T-cell (primary cell): ENCODE measurements around the gene SHOC2. TPM values are rescaled to one million over a fixed set of nuclear protein-coding genes. Genes with fewer than 3 reads are reported as not detected.

Experiments
- ATAC-seq, 4 experiments: fragments of 200-7000 bp in 3 of 4; fragments of 150-1000 bp in 1 of 4; cut with Tn5 transposase; replicated peaks in 1 of 4; 1 replicate in 3 of 4; 2 replicates in 1 of 4; pipeline ENCODE4 v1.10.0; 2021; ENCODE audit warnings: moderate library complexity in 3 of 4, mild to moderate bottlenecking in 2 of 4, moderate number of reproducible peaks in 1 of 4
- CTCF ChIA-PET, 2 donors: fragments of 300-600 bp; sonication (Branson Sonifier 250); formaldehyde crosslinking; loops; one replicate each; lab custom pipeline; 2022; ENCODE audit warnings: antibody characterized with exemption in 2 of 2; lab: Charles Lee
- POLR2A ChIA-PET, 2 donors: fragments of 300-600 bp; sonication (Branson Sonifier 250); formaldehyde crosslinking; loops; one replicate each; lab custom pipeline; 2022; ENCODE audit warnings: antibody characterized with exemption in 2 of 2; lab: Charles Lee
- DNase-seq, 35 experiments: peaks; one replicate each; pipeline versions ENCODE4 v3.0.0 to v3.0.0-alpha.2; 2013 to 2023
- H3K27ac ChIP-seq: one replicate; pipeline ENCODE4 v1.5.1; 2013; ENCODE audit warnings: low read length
- H3K27me3 ChIP-seq, 2 experiments: replicated peaks in 1 of 2; 1 replicate in 1 of 2; 2 replicates in 1 of 2; pipeline versions ENCODE4 v1.6.1 to v1.7.0; 2013; ENCODE audit warnings: low read length in 1 of 2, mixed read lengths in 1 of 2; ENCODE audit not compliant: control insufficient read depth in 2 of 2, insufficient read depth in 2 of 2; ENCODE audit errors: extremely low read depth in 1 of 2
- H3K36me3 ChIP-seq, 2 donors: 1 replicate in 1 of 2; 2 replicates in 1 of 2; pipeline versions ENCODE4 v1.6.1 to v1.7.0; 2013; ENCODE audit warnings: low read length in 1 of 2; ENCODE audit not compliant: control insufficient read depth in 2 of 2, insufficient read depth in 1 of 2; ENCODE audit errors: extremely low read depth in 1 of 2
- H3K4me1 ChIP-seq, 2 experiments: 1 replicate in 1 of 2; 2 replicates in 1 of 2; pipeline versions ENCODE4 v1.6.1 to v1.7.0; 2013; ENCODE audit warnings: low read length in 2 of 2, mixed read lengths in 1 of 2; ENCODE audit not compliant: insufficient read depth in 2 of 2, control insufficient read depth in 1 of 2; ENCODE audit errors: extremely low read depth in 1 of 2
- H3K4me3 ChIP-seq, 2 donors: 1 replicate in 1 of 2; 2 replicates in 1 of 2; pipeline versions ENCODE4 v1.5.1 to v1.7.0; 2013; ENCODE audit warnings: mild to moderate bottlenecking in 2 of 2, low read length in 1 of 2, moderate library complexity in 1 of 2; ENCODE audit not compliant: control insufficient read depth in 1 of 2; ENCODE audit errors: extremely low read depth in 1 of 2
- H3K9me3 ChIP-seq: 2 replicates; pipeline ENCODE4 v1.7.0; 2013
- H3K27ac Mint-ChIP-seq, 2 donors: one replicate each; pipeline ENCODE4 v1.8.0; 2020 to 2021; ENCODE audit warnings: mild to moderate bottlenecking in 2 of 2, mixed read lengths in 2 of 2
- H3K27me3 Mint-ChIP-seq, 2 donors: one replicate each; pipeline ENCODE4 v1.8.0; 2021 to 2022; ENCODE audit warnings: mixed read lengths in 2 of 2
- H3K36me3 Mint-ChIP-seq: one replicate; pipeline ENCODE4 v1.8.0; 2021; ENCODE audit warnings: mixed read lengths
- H3K4me1 Mint-ChIP-seq, 3 donors: one replicate each; pipeline ENCODE4 v1.8.0; 2020 to 2022; ENCODE audit warnings: mixed read lengths in 3 of 3, mild to moderate bottlenecking in 1 of 3
- H3K4me3 Mint-ChIP-seq, 3 donors: one replicate each; pipeline ENCODE4 v1.8.0; 2020 to 2022; ENCODE audit warnings: mild to moderate bottlenecking in 3 of 3, mixed read lengths in 3 of 3, moderate library complexity in 3 of 3
- H3K9me3 Mint-ChIP-seq, 3 donors: one replicate each; pipeline ENCODE4 v1.8.0; 2020 to 2022; ENCODE audit warnings: mixed read lengths in 3 of 3
- WGBS: methylation state at CpG from one replicate; pipeline ENCODE4 v1.1.5; 2013; ENCODE audit warnings: missing lambda C conversion rate; ENCODE audit not compliant: insufficient coverage; 5-methylcytosine and 5-hydroxymethylcytosine counted together
- total RNA-seq, 35 experiments: library from RNA in 6 of 35; stranded (reverse) in 6 of 35; fragments of 120-200 nt in 1 of 35; gene quantifications; one replicate each; pipeline versions ENCODE4 v1.2.1 to v1.2.4 and lab custom pipeline; 2013 to 2026

SHOC2 gene
- total RNA-seq, 5 donors from 2014 or later (not counting 1 experiment from before 2014, with no cell fraction given), result 53.3 to 65.1 (median 54.0) TPM

- 98% methylated on average over 18 of the region's 18 CpGs for whole genome bisulfite sequencing
- H3K36me3 ChIP-seq, result no peaks in the 10 kb centered on the region
- ATAC-seq (no peak), DNase-seq (no peak)
- no peaks in the 10 kb centered on the region for H3K27me3 Mint-ChIP-seq
- H3K4me3 ChIP-seq, result no peak overlapping the region
- CTCF ChIA-PET, result interaction anchor here in 1 of 2 donors (0.6 kb wide), 1 partner anchor 10 kb away, joined by 3 read pairs; no protein-coding TSS in a partner anchor
- H3K27ac Mint-ChIP-seq, result no peak overlapping the region
- no peaks in the 10 kb centered on the region for H3K9me3 ChIP-seq
- peaks cover 40 to 46% (median 42%) of the 10 kb centered on the region in 3 donors for H3K4me1 Mint-ChIP-seq
- H3K4me3 Mint-ChIP-seq, result no peak overlapping the region
- POLR2A ChIA-PET, result interaction anchor here in 1 of 2 donors (0.6 kb wide), 1 partner anchor 10 kb away, joined by 3 read pairs; no protein-coding TSS in a partner anchor
- H3K36me3 Mint-ChIP-seq, result peaks cover 29% of the 10 kb centered on the region
- H3K9me3 Mint-ChIP-seq, result no peaks in the 10 kb centered on the region
- no peak overlapping the region for H3K27ac ChIP-seq
- H3K4me1 ChIP-seq, result peaks cover 0 to 10% of the 10 kb centered on the region in 2 experiments
- H3K27me3 ChIP-seq, result no peaks in the 10 kb centered on the region
Observed at GRCh38 chr10:110936757-110937156, 17.4 kb downstream of the SHOC2 start.

- H3K27me3 ChIP-seq, result no peaks in the 10 kb centered on the region
- H3K36me3 ChIP-seq, result peaks cover 0 to 7% of the 10 kb centered on the region in 2 donors
- Mint-ChIP-seq H3K27ac (no peak overlapping the region), H3K4me3 (no peak overlapping the region), H3K27me3 (no peaks in the 10 kb centered on the region), H3K4me1 (peaks cover 47 to 56% (median 50%) of the 10 kb centered on the region in 3 donors), H3K9me3 (peaks cover 0 to 9% (median 5%) of the 10 kb centered on the region in 3 donors), H3K36me3 (peaks cover 53% of the 10 kb centered on the region)
- H3K9me3 ChIP-seq, result no peaks in the 10 kb centered on the region
- ATAC-seq (no peak), DNase-seq (no peak)
- ChIA-PET CTCF (interaction anchor here in 1 of 2 donors (1.2 kb wide), 1 partner anchor 53 kb away, joined by 3 read pairs; no protein-coding TSS in a partner anchor), POLR2A (no interaction called here)
- H3K4me3 ChIP-seq, result no peak overlapping the region
- WGBS, result no CpG with 5 or more reads among the region's 4 CpGs
- peaks cover 0 to 8% of the 10 kb centered on the region in 2 experiments for H3K4me1 ChIP-seq
- no peak overlapping the region for H3K27ac ChIP-seq
Observed at GRCh38 chr10:110939419-110939818, 20.0 kb downstream of the SHOC2 start.

GRCh38 chr10:110944792-110945396 lies 25.5 kb downstream of the SHOC2 start:
- DNase-seq (no peak), ATAC-seq (no peak)
- no peaks in the 10 kb centered on the region for H3K27me3 Mint-ChIP-seq
- peaks cover 7 to 9% (median 7%) of the 10 kb centered on the region in 3 donors for H3K9me3 Mint-ChIP-seq
- H3K36me3 Mint-ChIP-seq, result peaks cover 68% of the 10 kb centered on the region
- peaks cover 62 to 72% (median 63%) of the 10 kb centered on the region in 3 donors for H3K4me1 Mint-ChIP-seq
- WGBS, result 100% methylated on average over 4 of the region's 5 CpGs
- Histone ChIP-seq H3K27ac (no peak overlapping the region), H3K4me1 (no peaks in the 10 kb centered on the region), H3K27me3 (no peaks in the 10 kb centered on the region), H3K4me3 (no peak overlapping the region), H3K36me3 (peaks cover 0 to 7% of the 10 kb centered on the region in 2 donors), H3K9me3 (no peaks in the 10 kb centered on the region)
- no peak overlapping the region for H3K27ac Mint-ChIP-seq
- ChIA-PET POLR2A (interaction anchor here in 1 of 2 donors (0.5 kb wide), 1 partner anchor 18 kb away, joined by 3 read pairs; no protein-coding TSS in a partner anchor), CTCF (interaction anchor here in 1 of 2 donors (1.0 kb wide), 1 partner anchor 15 kb away, joined by 3 read pairs; no protein-coding TSS in a partner anchor)
- H3K4me3 Mint-ChIP-seq, result no peak overlapping the region

GRCh38 chr10:110946496-110946895 lies 27.1 kb downstream of the SHOC2 start:
- Histone ChIP-seq H3K4me1 (no peaks in the 10 kb centered on the region), H3K4me3 (no peak overlapping the region), H3K36me3 (peaks cover 0 to 7% of the 10 kb centered on the region in 2 donors), H3K9me3 (no peaks in the 10 kb centered on the region), H3K27ac (no peak overlapping the region), H3K27me3 (no peaks in the 10 kb centered on the region)
- Mint-ChIP-seq H3K27me3 (no peaks in the 10 kb centered on the region), H3K4me1 (peaks cover 60 to 73% (median 65%) of the 10 kb centered on the region in 3 donors), H3K9me3 (peaks cover 7 to 12% (median 7%) of the 10 kb centered on the region in 3 donors), H3K36me3 (peaks cover 66% of the 10 kb centered on the region), H3K4me3 (no peak overlapping the region), H3K27ac (no peak overlapping the region)
- ChIA-PET CTCF (no interaction called here), POLR2A (interaction anchor here in 1 of 2 donors (0.5 to 0.6 kb wide), 2 partner anchors 46 to 59 kb away, joined by 3 to 5 read pairs; no protein-coding TSS in a partner anchor)
- DNase-seq (no peak), ATAC-seq (no peak)
- WGBS, result 100% methylated on average over 1 of the region's 1 CpG

GRCh38 chr10:110947061-110947595 lies 27.7 kb downstream of the SHOC2 start:
- POLR2A ChIA-PET, result interaction anchor here in 1 of 2 donors (0.5 to 0.6 kb wide), 3 partner anchors 29 to 60 kb away, joined by 3 to 5 read pairs (median 3); no protein-coding TSS in a partner anchor
- 100% methylated on average over 1 of the region's 4 CpGs for WGBS
- no peak for DNase-seq
- Histone ChIP-seq H3K36me3 (peaks cover 0 to 7% of the 10 kb centered on the region in 2 donors), H3K27me3 (no peaks in the 10 kb centered on the region), H3K27ac (no peak overlapping the region), H3K4me1 (no peaks in the 10 kb centered on the region), H3K4me3 (no peak overlapping the region), H3K9me3 (no peaks in the 10 kb centered on the region)
- ATAC-seq, result no peak
- CTCF ChIA-PET, result interaction anchor here in 1 of 2 donors (0.6 kb wide), 1 partner anchor 10 kb away, joined by 3 read pairs; no protein-coding TSS in a partner anchor
- Mint-ChIP-seq H3K4me1 (peaks cover 61 to 73% (median 63%) of the 10 kb centered on the region in 3 donors), H3K27ac (no peak overlapping the region), H3K27me3 (no peaks in the 10 kb centered on the region), H3K36me3 (peaks cover 63% of the 10 kb centered on the region), H3K9me3 (peaks cover 7 to 13% (median 7%) of the 10 kb centered on the region in 3 donors), H3K4me3 (no peak overlapping the region)

GRCh38 chr10:110951381-110951780 lies 32.0 kb downstream of the SHOC2 start:
- Mint-ChIP-seq H3K4me3 (no peak overlapping the region), H3K9me3 (peaks cover 6 to 7% (median 6%) of the 10 kb centered on the region in 3 donors), H3K4me1 (peaks cover 54 to 65% (median 54%) of the 10 kb centered on the region in 3 donors), H3K36me3 (peaks cover 49% of the 10 kb centered on the region), H3K27ac (no peak overlapping the region), H3K27me3 (no peaks in the 10 kb centered on the region)
- no peaks in the 10 kb centered on the region for H3K9me3 ChIP-seq
- ChIA-PET POLR2A (no interaction called here), CTCF (no interaction called here)
- H3K36me3 ChIP-seq, result no peaks in the 10 kb centered on the region
- no peaks in the 10 kb centered on the region for H3K27me3 ChIP-seq
- 100% methylated on average over 1 of the region's 4 CpGs for WGBS
- no peak overlapping the region for H3K27ac ChIP-seq
- no peaks in the 10 kb centered on the region for H3K4me1 ChIP-seq
- DNase-seq, result no peak
- no peak overlapping the region for H3K4me3 ChIP-seq
- no peak for ATAC-seq
